Measurements from ENCODE around the gene VRTN.
A peak's percentile ranks its signal among the peaks of the same experiment; 100 is the strongest.

The VRTN gene

GRCh38 chr14:74394549-74394948, 46.3 kb downstream of the VRTN start:
- TF ChIP-seq POLR2A (IDR thresholded peaks at IDR 0.05; ENCODE audit: low read length) (no peak), GATA1 (IDR thresholded peaks at IDR 0.05; ENCODE audit: low read depth, low read length) (no peak)
- no peak for DNase-seq

DNA sequence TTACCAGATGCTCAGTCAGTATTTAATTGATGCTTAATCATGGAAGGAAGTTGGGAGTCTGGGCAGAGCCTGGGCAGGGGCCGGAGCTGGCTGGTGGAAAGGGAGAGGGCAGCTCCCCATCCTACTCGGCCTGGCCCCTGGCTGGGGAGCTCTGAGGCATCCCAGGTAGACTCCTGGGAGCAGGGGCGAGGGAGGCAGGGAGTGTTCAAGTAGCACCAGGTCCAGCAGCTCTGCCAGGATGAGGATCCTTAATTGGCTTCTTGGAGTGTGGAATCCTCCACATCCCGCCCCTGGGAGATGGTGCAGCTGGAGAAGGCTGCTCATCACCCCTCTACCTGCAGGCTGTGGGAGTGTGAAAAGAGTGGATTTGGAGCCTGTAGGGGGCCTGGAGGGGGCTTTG, 46.8 kb downstream of the VRTN start:
- no peak for DNase-seq
- TF ChIP-seq GATA1 (IDR thresholded peaks at IDR 0.05; ENCODE audit: low read depth, low read length) = no peak
- no peak for TF ChIP-seq POLR2A (IDR thresholded peaks at IDR 0.05; ENCODE audit: low read length)

DNA sequence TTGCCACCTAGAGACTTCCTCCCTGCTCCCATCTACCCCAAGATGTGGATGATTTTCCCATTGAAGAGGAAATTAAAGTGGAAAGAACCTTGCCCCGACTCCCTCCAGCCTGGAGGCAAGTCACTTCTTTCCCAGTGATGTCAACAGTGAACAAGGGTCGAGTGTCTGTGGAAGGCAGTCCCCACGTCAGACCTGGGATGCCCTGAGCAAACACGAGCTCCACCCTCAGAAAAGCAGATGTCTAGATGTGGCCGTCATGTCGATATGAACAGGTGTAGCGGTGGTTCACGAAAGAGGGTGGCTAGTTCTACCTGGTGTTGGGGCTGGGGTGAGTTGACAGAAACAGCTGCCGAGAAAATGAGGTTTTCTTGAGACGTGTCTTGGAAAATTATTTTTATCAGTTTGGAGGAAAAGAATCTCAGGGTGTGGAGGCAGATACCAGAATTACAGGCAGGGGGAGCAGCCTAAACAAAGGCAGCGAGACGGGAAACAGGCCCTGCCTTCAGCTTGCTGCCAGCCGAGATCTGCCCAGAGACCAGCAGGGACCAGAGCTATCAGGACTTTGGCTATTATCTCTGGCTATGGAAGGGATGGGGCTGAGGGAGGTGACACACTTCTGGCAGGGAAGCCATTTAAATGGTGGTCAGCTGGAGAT, 51.9 kb downstream of the VRTN start:
- peak in 1 of 2 experiments; percentile 11 for DNase-seq
- no peak for TF ChIP-seq POLR2A (IDR thresholded peaks at IDR 0.05; ENCODE audit: low read length)
- TF ChIP-seq GATA1 (IDR thresholded peaks at IDR 0.05; ENCODE audit: low read depth, low read length) = no peak

DNA sequence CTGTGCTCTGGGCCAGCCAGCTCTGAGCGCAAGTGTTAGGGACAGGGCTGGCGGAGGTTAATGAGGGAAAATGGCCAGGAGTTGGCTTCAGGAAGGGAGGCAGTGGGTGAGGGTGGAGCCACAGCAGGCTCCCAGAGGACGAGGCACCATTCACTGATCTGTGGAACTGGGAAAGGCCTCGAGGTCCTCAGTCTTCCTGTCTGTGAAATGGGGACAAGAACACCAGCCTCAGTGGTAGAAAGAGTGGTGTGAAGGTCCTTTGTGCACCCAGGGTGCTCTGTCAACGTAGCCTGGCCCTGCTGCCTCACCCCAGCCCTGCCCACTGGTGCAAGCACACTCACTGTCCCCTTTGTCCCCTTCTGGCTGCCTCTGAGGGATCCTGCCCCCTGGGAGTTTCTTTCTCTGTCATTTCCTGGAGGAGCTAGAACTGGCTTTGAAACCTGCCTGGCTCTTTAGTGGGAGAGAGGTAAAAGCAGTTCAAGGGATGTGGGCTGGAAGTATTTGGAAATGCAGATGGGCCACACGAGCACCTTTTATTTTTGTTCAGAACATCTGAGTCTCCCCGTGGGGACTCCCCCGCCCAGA, 52.7 kb downstream of the VRTN start:
- no peak for DNase-seq
- TF ChIP-seq GATA1 (IDR thresholded peaks at IDR 0.05; ENCODE audit: low read depth, low read length) (no peak), POLR2A (IDR thresholded peaks at IDR 0.05; ENCODE audit: low read length) (no peak)

DNA sequence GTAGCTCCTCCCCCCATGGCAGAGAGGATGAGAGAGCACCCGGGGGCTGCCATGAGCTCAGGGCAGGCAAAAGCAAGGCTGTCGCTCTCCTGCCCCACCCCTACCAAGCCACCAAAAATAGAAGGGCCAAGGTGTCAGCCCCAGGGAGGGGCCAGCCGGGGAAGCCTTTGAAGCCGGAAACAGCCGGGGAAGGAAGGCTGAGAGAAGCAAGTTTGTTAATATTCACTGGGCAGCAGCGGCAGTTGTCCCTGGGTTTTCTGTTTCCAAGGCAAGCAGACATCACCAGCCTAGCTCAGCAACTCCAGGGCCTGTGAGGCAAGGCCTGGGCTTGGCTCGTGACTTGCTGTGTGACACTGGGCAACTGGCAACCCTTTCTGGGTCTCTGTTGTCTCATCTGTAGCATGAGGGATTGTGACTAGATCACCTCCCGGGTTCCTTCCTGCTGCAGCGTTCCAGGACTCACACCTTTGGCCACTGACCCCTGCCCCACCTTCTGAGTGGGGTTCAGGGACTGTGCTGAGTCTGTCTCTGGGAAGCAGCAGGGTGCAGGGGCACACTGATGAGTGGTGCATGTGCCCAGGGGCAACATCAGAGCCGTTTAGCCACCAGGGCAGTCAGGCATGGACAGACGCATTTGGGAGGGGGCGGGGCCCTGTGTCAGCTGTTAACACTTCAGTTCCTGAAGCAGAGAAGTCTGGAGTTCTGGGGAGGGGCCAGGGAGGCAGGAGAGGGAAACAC, 53.4 kb downstream of the VRTN start:
- TF ChIP-seq GATA1 (IDR thresholded peaks at IDR 0.05; ENCODE audit: low read depth, low read length) (no peak), POLR2A (IDR thresholded peaks at IDR 0.05; ENCODE audit: low read length) (no peak)
- DNase-seq = no peak

GRCh38 chr14:74402401-74403251, 54.4 kb downstream of the VRTN start:
- DNase-seq = no peak
- TF ChIP-seq POLR2A (IDR thresholded peaks at IDR 0.05; ENCODE audit: low read length) = no peak
- TF ChIP-seq GATA1 (IDR thresholded peaks at IDR 0.05; ENCODE audit: low read depth, low read length) = no peak

DNA sequence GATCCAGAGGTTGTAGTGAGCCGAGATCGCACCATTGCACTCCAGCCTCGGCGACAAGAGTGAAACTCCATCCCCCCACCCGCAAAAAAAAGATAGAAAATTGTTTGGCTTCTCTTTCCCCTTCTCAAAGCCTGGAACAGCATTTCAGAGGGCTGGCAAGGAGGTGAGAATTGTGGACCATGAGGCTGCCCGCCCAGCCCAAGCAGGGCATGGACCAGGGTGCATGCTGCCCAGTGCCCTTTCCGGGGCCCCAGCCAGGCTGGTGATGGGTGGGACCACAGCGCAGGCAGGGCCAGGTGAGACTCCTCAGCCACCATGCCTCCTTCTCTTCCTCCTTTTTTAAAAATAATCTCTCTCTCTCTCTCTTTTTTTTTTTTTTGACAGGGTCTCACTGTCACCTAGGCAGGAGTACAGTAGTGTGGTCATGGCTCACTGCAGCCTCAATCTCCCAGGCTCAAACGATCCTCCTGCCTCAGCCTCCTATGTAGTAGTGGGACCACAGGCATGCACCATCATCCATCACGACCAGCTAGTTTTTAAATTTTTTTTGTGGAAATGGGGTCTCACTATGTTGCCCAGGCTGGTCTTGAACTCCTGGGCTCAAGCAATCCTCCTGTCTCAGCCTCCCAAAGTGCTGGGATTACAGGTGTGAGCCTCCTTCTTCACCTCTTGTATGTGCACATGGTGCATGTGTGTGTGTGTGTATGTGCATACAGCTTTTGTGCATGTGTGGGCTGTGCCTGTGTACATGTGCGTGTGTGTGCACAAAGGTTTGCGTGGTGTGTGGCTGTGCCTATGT, 55.5 kb downstream of the VRTN start:
- TF ChIP-seq POLR2A (IDR thresholded peaks at IDR 0.05; ENCODE audit: low read length) (no peak), GATA1 (IDR thresholded peaks at IDR 0.05; ENCODE audit: low read depth, low read length) (no peak)
- DNase-seq = no peak

DNA sequence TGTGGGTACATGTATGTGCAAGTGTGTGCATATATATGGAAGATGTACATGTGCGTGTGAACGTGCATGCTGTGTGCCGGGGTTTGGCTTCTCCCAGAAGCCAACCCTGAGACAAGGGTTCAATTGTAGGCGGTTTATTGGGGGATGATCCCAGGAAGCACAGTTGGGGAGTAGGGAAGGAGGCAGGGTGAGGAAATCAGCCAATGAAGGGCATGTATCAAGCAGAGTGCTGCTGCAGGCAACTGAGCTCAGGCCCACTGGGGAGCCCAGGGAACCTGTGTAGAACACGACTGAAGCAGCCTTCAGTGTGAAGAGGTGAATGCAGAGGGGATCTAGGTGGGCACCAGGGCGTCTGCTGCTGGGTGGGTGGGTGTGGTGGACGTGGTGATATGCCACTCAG, 56.2 kb downstream of the VRTN start:
- no peak for DNase-seq
- TF ChIP-seq POLR2A (IDR thresholded peaks at IDR 0.05; ENCODE audit: low read length) = no peak
- TF ChIP-seq GATA1 (IDR thresholded peaks at IDR 0.05; ENCODE audit: low read depth, low read length) = no peak

DNA sequence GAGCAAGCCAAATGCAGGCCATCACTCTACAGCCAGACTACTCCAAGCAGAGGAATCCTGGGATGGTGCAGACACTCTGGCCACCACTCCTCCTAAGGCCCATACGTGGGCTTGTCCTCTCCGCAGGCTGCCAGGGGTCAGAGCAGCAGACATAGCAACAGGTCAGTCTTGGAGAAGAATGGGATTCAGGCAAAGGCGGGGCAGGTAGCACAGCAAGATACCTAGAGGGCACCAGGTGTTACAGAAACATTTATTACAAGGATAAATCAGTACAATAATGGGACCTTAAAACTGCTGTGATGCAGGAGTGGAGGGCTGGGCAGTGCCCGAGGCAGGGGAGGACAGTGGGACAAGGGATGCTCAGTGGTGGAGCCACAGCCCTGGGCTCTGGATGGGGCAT, 57.4 kb downstream of the VRTN start:
- no peak for DNase-seq
- TF ChIP-seq GATA1 (IDR thresholded peaks at IDR 0.05; ENCODE audit: low read depth, low read length) (no peak), POLR2A (IDR thresholded peaks at IDR 0.05; ENCODE audit: low read length) (no peak)

- no peak for DNase-seq
- TF ChIP-seq POLR2A (IDR thresholded peaks at IDR 0.05; ENCODE audit: low read length) (no peak), GATA1 (IDR thresholded peaks at IDR 0.05; ENCODE audit: low read depth, low read length) (no peak)
Observed at GRCh38 chr14:74407021-74407800, 58.9 kb downstream of the VRTN start.

GRCh38 chr14:74407801-74408154, 59.5 kb downstream of the VRTN start:
- TF ChIP-seq POLR2A (IDR thresholded peaks at IDR 0.05; ENCODE audit: low read length) (no peak), GATA1 (IDR thresholded peaks at IDR 0.05; ENCODE audit: low read depth, low read length) (no peak)
- DNase-seq = no peak

DNA sequence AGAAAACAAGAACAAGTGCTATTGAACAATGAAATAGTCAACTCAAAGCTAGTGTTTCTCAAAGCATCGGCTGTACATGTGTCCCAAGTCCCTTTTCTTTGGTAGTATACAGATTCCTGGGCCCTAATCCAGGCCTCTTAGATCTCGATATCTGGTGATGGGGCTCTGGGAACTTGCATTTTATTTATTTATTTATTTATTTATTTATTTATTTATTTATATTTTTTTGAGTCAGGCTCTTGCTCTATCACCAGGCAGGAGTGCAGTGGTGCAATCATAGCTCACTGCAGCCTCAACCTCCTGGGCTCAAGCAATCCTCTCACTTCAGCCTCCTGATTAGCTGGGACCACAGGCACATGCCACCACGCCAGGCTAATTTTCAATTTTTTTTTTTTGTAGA, 60.6 kb downstream of the VRTN start:
- TF ChIP-seq GATA1 (IDR thresholded peaks at IDR 0.05; ENCODE audit: low read depth, low read length) = no peak
- no peak for TF ChIP-seq POLR2A (IDR thresholded peaks at IDR 0.05; ENCODE audit: low read length)
- DNase-seq = no peak

GRCh38 chr14:74409441-74409840, 61.2 kb downstream of the VRTN start:
- no peak for TF ChIP-seq POLR2A (IDR thresholded peaks at IDR 0.05; ENCODE audit: low read length)
- no peak for TF ChIP-seq GATA1 (IDR thresholded peaks at IDR 0.05; ENCODE audit: low read depth, low read length)
- no peak for DNase-seq
